Measurements from ENCODE around the gene OTC.

The OTC gene

DNA sequence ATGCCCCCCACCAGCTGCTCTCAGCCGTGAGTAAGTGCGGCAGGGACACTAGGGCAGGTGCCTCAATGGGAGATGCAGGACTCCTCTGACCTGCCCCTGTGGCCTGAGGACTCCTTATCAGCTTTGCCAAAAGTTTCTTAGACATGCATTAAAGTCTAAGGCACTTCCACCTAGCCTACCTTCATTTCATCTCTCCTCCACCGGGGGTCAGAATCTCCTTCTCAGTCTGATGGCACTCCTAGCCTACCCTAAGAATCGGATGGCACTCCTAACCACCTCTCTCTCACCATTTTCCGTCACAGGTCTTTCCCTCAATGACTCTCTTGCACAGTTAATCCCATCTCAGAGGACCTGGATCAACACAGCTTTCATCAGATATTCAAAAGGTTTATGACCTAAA lies 85.9 kb downstream of the OTC start:
- no peaks in the 10 kb centered on the region for H3K36me3 ChIP-seq (ENCODE audit: control insufficient read depth in 1 of 2, insufficient read depth in 2 of 2, low read length in 2 of 2)
- H3K27ac ChIP-seq (ENCODE audit: low read depth, low read length) = no peak overlapping the region
- no peak overlapping the region for H2BK12ac ChIP-seq (ENCODE audit: low read length)
- WGBS (ENCODE audit: extremely low coverage, insufficient coverage, insufficient read length) = no CpG with 5 or more reads among the region's 5 CpGs
- no peaks in the 10 kb centered on the region for H3K9me3 ChIP-seq (ENCODE audit: insufficient read depth, low read depth, low read length)
- H3K23ac ChIP-seq (ENCODE audit: low read length) = no peak overlapping the region
- no peak overlapping the region for H2AFZ ChIP-seq (ENCODE audit: insufficient read depth, low read length, poor library complexity)
- no peak overlapping the region for H2AK5ac ChIP-seq (ENCODE audit: low read length)
- H3K79me2 ChIP-seq (ENCODE audit: control insufficient read depth, insufficient read depth, low read length, poor library complexity) = no peaks in the 10 kb centered on the region
- no peaks in the 10 kb centered on the region for H3K27me3 ChIP-seq (ENCODE audit: insufficient read depth, low read length)
- no peak overlapping the region for H3K4me2 ChIP-seq (ENCODE audit: low read length)
- H3K18ac ChIP-seq (ENCODE audit: low read length) = no peak overlapping the region
- H3K9ac ChIP-seq (ENCODE audit: low read length) = no peak overlapping the region
- H4K91ac ChIP-seq (ENCODE audit: low read depth, low read length) = no peak overlapping the region
- no peaks in the 10 kb centered on the region for H3K4me1 ChIP-seq (ENCODE audit: control insufficient read depth in 1 of 2, insufficient read depth in 2 of 2, low read length in 2 of 2)
- no peaks in the 10 kb centered on the region for H3K79me1 ChIP-seq (ENCODE audit: low read length)
- no peak overlapping the region for H3K4ac ChIP-seq (ENCODE audit: low read depth, low read length)
- no peak overlapping the region for H3K4me3 ChIP-seq (ENCODE audit: low read depth, low read length)
- H2BK120ac ChIP-seq (ENCODE audit: insufficient read depth, low read length, poor library complexity) = no peak overlapping the region
- H3K14ac ChIP-seq (ENCODE audit: low read length) = no peak overlapping the region
- no peak overlapping the region for H4K12ac ChIP-seq (ENCODE audit: low read depth, low read length)
- no peak for DNase-seq
- no peak overlapping the region for H2BK5ac ChIP-seq (ENCODE audit: low read depth, low read length, poor library complexity)
- no peak overlapping the region for H4K8ac ChIP-seq (ENCODE audit: low read depth, low read length)

DNA sequence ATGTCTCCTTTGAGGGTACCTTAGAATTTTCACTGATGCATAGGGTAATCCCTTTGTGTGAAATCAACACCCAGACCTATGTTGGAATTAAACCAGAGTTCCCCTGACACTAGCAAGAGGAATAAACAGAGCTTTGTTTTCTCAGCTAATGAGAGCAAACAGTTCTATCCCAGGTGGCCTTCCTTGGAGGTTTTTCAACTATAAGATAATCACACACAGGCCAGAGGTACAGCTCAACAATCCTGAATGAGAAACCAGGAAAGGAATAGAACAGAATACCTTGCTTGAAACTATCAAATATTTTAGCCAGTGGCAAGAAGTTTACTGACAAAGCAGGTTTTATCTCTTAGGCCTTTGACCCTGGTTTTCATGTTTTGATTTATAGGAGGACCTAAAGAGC lies 100.2 kb downstream of the OTC start:
- Histone ChIP-seq H3K14ac (ENCODE audit: low read length) (no peak overlapping the region), H4K12ac (ENCODE audit: low read depth, low read length) (no peak overlapping the region), H3K4me1 (ENCODE audit: control insufficient read depth in 1 of 2, insufficient read depth in 2 of 2, low read length in 2 of 2) (no peaks in the 10 kb centered on the region), H3K18ac (ENCODE audit: low read length) (no peak overlapping the region), H3K36me3 (ENCODE audit: control insufficient read depth in 1 of 2, insufficient read depth in 2 of 2, low read length in 2 of 2) (no peaks in the 10 kb centered on the region), H3K4ac (ENCODE audit: low read depth, low read length) (no peak overlapping the region), H3K4me2 (ENCODE audit: low read length) (no peak overlapping the region), H3K79me1 (ENCODE audit: low read length) (no peaks in the 10 kb centered on the region), H2AK5ac (ENCODE audit: low read length) (no peak overlapping the region), H3K27me3 (ENCODE audit: insufficient read depth, low read length) (no peaks in the 10 kb centered on the region), H3K79me2 (ENCODE audit: control insufficient read depth, insufficient read depth, low read length, poor library complexity) (no peaks in the 10 kb centered on the region), H3K27ac (ENCODE audit: low read depth, low read length) (no peak overlapping the region), H4K91ac (ENCODE audit: low read depth, low read length) (no peak overlapping the region), H2AFZ (ENCODE audit: insufficient read depth, low read length, poor library complexity) (no peak overlapping the region), H3K4me3 (ENCODE audit: low read depth, low read length) (no peak overlapping the region), H4K8ac (ENCODE audit: low read depth, low read length) (no peak overlapping the region), H3K9ac (ENCODE audit: low read length) (no peak overlapping the region), H3K23ac (ENCODE audit: low read length) (no peak overlapping the region), H3K9me3 (ENCODE audit: insufficient read depth, low read depth, low read length) (no peaks in the 10 kb centered on the region), H2BK120ac (ENCODE audit: insufficient read depth, low read length, poor library complexity) (no peak overlapping the region), H2BK5ac (ENCODE audit: low read depth, low read length, poor library complexity) (no peak overlapping the region), H2BK12ac (ENCODE audit: low read length) (no peak overlapping the region)
- no peak for DNase-seq

DNA sequence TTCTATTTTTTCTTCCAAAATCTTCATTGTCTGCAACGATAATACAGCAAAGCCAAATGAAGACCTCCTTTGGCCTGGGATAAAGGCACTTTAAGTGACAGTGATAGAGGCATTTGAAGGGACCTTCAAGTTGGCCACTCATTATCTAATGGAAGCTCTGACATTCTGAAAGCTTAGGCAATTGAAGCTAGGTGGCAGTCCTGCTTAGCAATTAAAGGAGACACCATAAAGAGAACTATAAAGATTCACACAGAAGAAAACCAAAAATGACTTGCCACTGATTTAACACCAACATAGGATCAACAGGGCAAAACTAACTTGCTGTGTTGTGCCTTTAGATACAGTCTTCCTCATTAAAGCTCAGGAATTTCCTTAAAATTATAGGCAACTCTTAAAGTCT lies 105.7 kb downstream of the OTC start:
- Histone ChIP-seq H3K36me3 (ENCODE audit: control insufficient read depth in 1 of 2, insufficient read depth in 2 of 2, low read length in 2 of 2) (no peaks in the 10 kb centered on the region), H3K79me2 (ENCODE audit: control insufficient read depth, insufficient read depth, low read length, poor library complexity) (no peaks in the 10 kb centered on the region), H3K9me3 (ENCODE audit: insufficient read depth, low read depth, low read length) (no peaks in the 10 kb centered on the region), H4K12ac (ENCODE audit: low read depth, low read length) (no peak overlapping the region), H3K27ac (ENCODE audit: low read depth, low read length) (no peak overlapping the region), H4K8ac (ENCODE audit: low read depth, low read length) (no peak overlapping the region), H3K4me2 (ENCODE audit: low read length) (no peak overlapping the region), H3K4me1 (ENCODE audit: control insufficient read depth in 1 of 2, insufficient read depth in 2 of 2, low read length in 2 of 2) (no peaks in the 10 kb centered on the region), H2BK120ac (ENCODE audit: insufficient read depth, low read length, poor library complexity) (no peak overlapping the region), H3K9ac (ENCODE audit: low read length) (no peak overlapping the region), H3K23ac (ENCODE audit: low read length) (no peak overlapping the region), H3K79me1 (ENCODE audit: low read length) (no peaks in the 10 kb centered on the region), H3K18ac (ENCODE audit: low read length) (no peak overlapping the region), H2AFZ (ENCODE audit: insufficient read depth, low read length, poor library complexity) (no peak overlapping the region), H3K4ac (ENCODE audit: low read depth, low read length) (no peak overlapping the region), H2BK12ac (ENCODE audit: low read length) (no peak overlapping the region), H3K14ac (ENCODE audit: low read length) (no peak overlapping the region), H2BK5ac (ENCODE audit: low read depth, low read length, poor library complexity) (no peak overlapping the region), H2AK5ac (ENCODE audit: low read length) (no peak overlapping the region), H3K4me3 (ENCODE audit: low read depth, low read length) (no peak overlapping the region), H4K91ac (ENCODE audit: low read depth, low read length) (no peak overlapping the region), H3K27me3 (ENCODE audit: insufficient read depth, low read length) (no peaks in the 10 kb centered on the region)
- WGBS (ENCODE audit: extremely low coverage, insufficient coverage, insufficient read length) = no CpG with 5 or more reads among the region's 1 CpG
- no peak for DNase-seq

DNA sequence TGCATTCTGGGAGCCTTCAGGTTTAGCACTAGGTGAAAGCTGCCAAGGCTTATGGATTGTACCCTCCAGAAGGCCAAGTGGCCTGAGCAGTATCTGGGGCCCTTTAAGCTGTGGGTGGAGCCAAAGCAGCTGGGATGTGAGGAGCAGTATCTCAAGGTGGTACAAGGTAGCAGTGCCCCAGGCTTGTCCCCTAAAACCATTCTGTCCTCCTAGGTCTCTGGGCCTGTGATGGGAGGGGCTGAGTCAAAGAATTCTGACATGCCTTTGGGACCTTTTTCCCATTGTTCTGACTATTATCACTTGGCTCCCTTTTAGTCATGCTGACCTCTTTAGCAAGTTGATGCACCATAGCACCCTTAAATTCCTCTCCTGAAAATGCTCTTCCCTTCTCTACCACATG lies 109.9 kb downstream of the OTC start:
- Histone ChIP-seq H4K12ac (ENCODE audit: low read depth, low read length) (no peak overlapping the region), H4K8ac (ENCODE audit: low read depth, low read length) (no peak overlapping the region), H3K4ac (ENCODE audit: low read depth, low read length) (no peak overlapping the region), H3K9me3 (ENCODE audit: insufficient read depth, low read depth, low read length) (no peaks in the 10 kb centered on the region), H4K91ac (ENCODE audit: low read depth, low read length) (no peak overlapping the region), H2BK12ac (ENCODE audit: low read length) (no peak overlapping the region), H3K36me3 (ENCODE audit: control insufficient read depth in 1 of 2, insufficient read depth in 2 of 2, low read length in 2 of 2) (no peaks in the 10 kb centered on the region), H3K4me1 (ENCODE audit: control insufficient read depth in 1 of 2, insufficient read depth in 2 of 2, low read length in 2 of 2) (no peaks in the 10 kb centered on the region), H2AFZ (ENCODE audit: insufficient read depth, low read length, poor library complexity) (no peak overlapping the region), H3K27ac (ENCODE audit: low read depth, low read length) (no peak overlapping the region), H3K27me3 (ENCODE audit: insufficient read depth, low read length) (no peaks in the 10 kb centered on the region), H3K79me2 (ENCODE audit: control insufficient read depth, insufficient read depth, low read length, poor library complexity) (no peaks in the 10 kb centered on the region), H2BK5ac (ENCODE audit: low read depth, low read length, poor library complexity) (no peak overlapping the region), H2AK5ac (ENCODE audit: low read length) (no peak overlapping the region), H3K9ac (ENCODE audit: low read length) (no peak overlapping the region), H3K18ac (ENCODE audit: low read length) (no peak overlapping the region), H3K4me3 (ENCODE audit: low read depth, low read length) (no peak overlapping the region), H3K4me2 (ENCODE audit: low read length) (no peak overlapping the region), H3K23ac (ENCODE audit: low read length) (no peak overlapping the region), H2BK120ac (ENCODE audit: insufficient read depth, low read length, poor library complexity) (no peak overlapping the region), H3K14ac (ENCODE audit: low read length) (no peak overlapping the region), H3K79me1 (ENCODE audit: low read length) (no peaks in the 10 kb centered on the region)
- DNase-seq = no peak

DNA sequence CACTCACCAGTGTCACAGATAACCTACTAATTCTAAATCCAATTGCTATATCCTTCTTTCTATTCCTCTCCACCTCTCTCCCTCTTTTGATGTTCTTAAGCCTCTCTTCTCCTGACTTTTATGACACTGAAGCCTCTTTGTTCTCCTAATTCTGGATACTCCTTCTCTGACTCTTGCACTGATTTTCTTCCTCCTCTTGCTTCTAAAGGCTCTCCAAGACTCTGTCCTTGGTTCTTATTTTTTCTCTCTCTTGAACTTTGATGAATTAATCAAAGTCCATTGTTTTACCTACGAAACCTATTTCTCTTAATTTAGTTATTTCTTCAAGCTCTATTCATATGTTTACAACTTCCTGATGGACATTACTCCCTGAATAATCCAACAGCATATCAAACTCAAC lies 113.3 kb downstream of the OTC start:
- no peak overlapping the region for H4K8ac ChIP-seq (ENCODE audit: low read depth, low read length)
- no peak overlapping the region for H3K27ac ChIP-seq (ENCODE audit: low read depth, low read length)
- H3K27me3 ChIP-seq (ENCODE audit: insufficient read depth, low read length) = no peaks in the 10 kb centered on the region
- no peak overlapping the region for H3K4me2 ChIP-seq (ENCODE audit: low read length)
- DNase-seq = no peak
- no CpG with 5 or more reads among the region's 1 CpG for WGBS (ENCODE audit: extremely low coverage, insufficient coverage, insufficient read length)
- H3K23ac ChIP-seq (ENCODE audit: low read length) = no peak overlapping the region
- no peak overlapping the region for H4K91ac ChIP-seq (ENCODE audit: low read depth, low read length)
- H2AFZ ChIP-seq (ENCODE audit: insufficient read depth, low read length, poor library complexity) = no peak overlapping the region
- no peak overlapping the region for H4K12ac ChIP-seq (ENCODE audit: low read depth, low read length)
- H2AK5ac ChIP-seq (ENCODE audit: low read length) = no peak overlapping the region
- H3K14ac ChIP-seq (ENCODE audit: low read length) = no peak overlapping the region
- no peaks in the 10 kb centered on the region for H3K36me3 ChIP-seq (ENCODE audit: control insufficient read depth in 1 of 2, insufficient read depth in 2 of 2, low read length in 2 of 2)
- no peak overlapping the region for H3K18ac ChIP-seq (ENCODE audit: low read length)
- H3K4me1 ChIP-seq (ENCODE audit: control insufficient read depth in 1 of 2, insufficient read depth in 2 of 2, low read length in 2 of 2) = no peaks in the 10 kb centered on the region
- H2BK12ac ChIP-seq (ENCODE audit: low read length) = no peak overlapping the region
- no peaks in the 10 kb centered on the region for H3K79me1 ChIP-seq (ENCODE audit: low read length)
- no peak overlapping the region for H3K4ac ChIP-seq (ENCODE audit: low read depth, low read length)
- no peaks in the 10 kb centered on the region for H3K79me2 ChIP-seq (ENCODE audit: control insufficient read depth, insufficient read depth, low read length, poor library complexity)
- no peak overlapping the region for H2BK120ac ChIP-seq (ENCODE audit: insufficient read depth, low read length, poor library complexity)
- H3K9me3 ChIP-seq (ENCODE audit: insufficient read depth, low read depth, low read length) = no peaks in the 10 kb centered on the region
- no peak overlapping the region for H3K9ac ChIP-seq (ENCODE audit: low read length)
- H3K4me3 ChIP-seq (ENCODE audit: low read depth, low read length) = no peak overlapping the region
- H2BK5ac ChIP-seq (ENCODE audit: low read depth, low read length, poor library complexity) = no peak overlapping the region

Measured in trophoblast cell (in vitro differentiated cells and primary cell).